Left kidney (tissue), 2 donors: ENCODE data around the gene WNT11. TPM values are rescaled to one million over a fixed set of nuclear protein-coding genes. Genes with fewer than 3 reads are reported as not detected.

Source experiments
- DNase-seq: peaks from one replicate; pipeline ENCODE4 v3.0.0-alpha.2; 2013
- polyA plus RNA-seq: library from polyadenylated mRNA; unstranded; fragments of 120-200 nt; gene quantifications from one replicate; pipeline ENCODE4 v1.2.1, GENCODE V29; 2013; ENCODE audit not compliant: insufficient read length

WNT11 gene
- polyA plus RNA-seq, 1 donor: 10.3 TPM

GRCh38 chr11:76239483-76240160 is 33.3 kb upstream of the WNT11 start:
- DNase-seq: no peak

DNA sequence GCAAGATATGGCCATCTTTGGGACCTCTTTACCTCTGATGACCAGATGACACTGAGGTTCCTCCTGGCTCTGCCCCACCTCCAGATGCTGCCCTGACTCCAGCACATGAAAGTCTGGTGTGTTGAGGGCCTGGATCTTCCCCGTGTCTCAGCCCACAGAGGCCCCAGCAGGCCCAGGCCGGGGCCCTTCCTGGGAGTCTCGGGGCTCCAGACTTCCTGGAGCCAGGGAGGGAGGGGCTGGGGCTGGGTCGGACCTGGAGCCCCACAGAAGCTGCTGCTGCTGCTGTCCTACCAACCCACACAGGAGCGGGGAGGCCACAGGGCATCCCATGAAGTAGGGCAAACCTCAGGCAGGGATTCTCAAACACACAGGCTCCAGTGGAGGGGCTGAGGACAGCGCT is 32.2 kb upstream of the WNT11 start:
- DNase-seq: no peak

GRCh38 chr11:76237914-76238313 is 31.6 kb upstream of the WNT11 start:
- no peak for DNase-seq

- no peak for DNase-seq
These were observed 30.8 kb upstream of the WNT11 start for GRCh38 chr11:76237000-76237649.

DNA sequence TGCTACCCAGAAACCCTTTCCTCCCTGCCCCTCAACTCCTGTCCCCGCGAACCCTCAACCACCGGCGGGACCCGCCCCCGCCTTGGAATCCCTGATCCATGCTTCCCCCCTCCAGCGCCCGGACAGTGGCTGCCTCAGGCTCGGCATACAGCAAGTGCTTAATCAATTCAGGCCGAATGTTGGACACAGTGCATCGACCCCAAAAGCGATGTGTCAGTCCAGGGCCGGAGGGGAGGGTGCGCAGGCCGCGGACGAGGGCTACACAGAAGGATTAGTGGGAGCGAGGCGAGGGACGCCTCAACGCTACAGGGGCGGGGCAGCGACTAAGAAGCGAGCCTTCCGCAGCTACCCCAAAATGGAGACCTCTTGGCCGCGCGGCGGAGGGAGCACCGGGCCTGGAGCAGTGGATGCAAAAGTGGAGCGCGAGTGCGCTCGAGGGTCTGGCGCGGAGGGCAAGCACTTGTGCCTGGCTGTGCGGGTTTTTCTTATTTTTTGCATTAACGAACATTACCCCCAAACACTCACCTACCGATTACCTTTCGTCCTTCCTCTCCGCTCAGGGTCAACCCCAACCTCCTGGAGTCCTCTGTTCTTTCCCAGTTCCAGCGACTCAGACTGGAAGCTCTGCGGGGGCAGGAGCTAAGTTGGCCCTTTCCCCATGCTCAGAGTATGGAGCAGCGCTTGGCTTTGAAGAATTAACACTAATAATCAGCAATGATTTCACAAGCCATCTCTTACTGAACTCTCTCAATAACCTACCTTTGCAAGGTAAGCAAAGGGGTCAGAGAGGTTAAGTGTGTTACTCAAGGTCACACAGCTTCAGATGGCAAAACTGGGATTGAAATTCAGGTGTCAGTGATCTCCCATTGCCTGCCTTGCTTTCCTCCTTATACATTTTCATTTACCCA is 30.0 kb upstream of the WNT11 start:
- peak; percentile 60 for DNase-seq

- peak; percentile 93 for DNase-seq
These were observed 29.2 kb upstream of the WNT11 start for GRCh38 chr11:76235233-76236091.

DNA sequence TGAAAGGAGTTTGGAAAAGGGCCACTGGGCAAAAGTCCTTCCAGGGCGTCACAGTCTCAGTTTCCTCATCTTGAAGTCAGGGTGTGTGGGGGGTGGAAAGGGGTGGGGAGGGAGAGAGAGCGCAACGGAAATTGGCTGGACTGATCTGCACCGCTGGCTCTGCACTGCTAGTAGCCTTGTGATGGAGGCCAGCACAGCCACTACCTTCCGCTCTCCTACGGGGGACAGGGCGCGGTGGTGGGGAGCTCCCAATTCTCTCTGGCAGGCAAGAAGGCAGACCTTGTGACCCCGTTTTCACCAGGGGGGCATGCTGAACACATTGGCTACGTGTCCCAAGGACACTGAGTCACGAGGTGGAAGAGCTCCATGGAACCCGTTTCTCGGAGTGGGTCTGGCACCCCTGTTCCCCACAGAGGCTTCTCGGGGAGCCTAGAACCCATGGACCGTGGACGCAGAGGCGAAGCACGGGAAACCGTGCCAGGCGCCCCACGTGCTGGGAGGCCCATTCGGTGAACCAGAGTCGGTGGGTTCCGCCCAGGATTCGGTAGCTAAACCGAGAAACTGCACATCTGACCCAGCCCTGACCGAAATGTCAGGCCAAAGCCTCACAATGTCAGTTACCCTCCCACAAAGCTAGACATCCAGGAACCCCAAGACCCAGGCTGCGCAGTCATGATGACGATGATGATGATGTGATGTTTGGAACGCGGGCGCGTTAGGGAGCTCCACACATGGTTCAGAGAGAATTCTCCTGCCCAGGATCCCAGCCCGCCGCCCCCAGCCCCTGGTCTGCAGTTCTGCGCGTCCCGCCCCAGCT is 28.3 kb upstream of the WNT11 start:
- no peak for DNase-seq

DNA sequence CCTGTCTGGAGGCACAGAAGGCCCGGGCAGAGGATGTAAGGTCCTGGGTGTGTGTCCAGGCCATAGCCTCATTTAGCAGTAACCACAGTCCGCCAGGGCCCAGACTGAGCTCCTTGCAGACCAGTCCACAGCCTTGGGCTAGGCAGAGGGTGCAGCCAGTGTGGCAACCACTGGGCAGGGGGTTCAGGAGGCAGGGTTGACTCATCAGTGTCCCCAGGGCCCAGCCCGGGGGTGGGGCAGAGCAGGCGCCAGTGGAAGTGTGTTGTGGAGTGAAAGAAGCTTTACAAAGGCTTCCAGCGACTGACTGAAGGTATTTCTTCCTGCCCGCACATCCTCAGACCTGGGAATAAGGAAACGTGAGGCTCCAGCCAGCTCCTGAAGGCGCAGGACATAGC is 27.7 kb upstream of the WNT11 start:
- DNase-seq: no peak

DNA sequence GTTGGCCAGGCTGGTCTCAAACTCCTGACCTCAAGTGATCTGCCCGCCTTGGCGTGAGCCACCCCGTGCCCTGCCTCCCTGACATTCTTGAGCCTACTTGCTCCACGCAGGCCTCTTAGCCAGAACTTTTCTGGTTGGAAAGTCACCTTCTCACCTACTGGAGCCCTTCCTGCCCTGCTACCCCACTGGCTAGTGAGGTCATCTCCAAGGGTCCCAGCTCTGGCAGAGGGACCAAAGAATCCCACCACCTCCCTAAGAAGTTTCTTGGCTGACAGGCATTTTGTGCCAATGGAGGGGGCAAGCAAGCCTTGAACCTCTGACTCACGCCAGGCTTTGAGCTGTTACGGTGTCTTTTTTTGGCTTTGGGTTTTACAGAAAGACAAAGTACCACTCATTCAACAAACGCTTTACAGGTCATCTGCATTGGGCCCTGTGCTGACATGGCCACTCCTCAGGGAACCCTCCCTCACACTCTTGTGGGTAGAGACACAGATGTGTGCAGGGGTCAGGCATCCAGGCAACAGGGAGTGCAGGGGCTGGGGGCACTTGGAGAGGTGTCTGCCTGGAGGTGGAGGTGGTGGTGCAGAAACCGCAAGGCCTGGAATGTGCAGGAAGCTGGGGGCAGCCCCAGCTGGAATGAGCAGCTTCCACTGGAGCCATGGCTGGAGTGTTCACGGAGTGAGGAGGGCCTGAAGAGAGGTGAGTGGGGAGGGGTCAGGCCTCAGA is 27.1 kb upstream of the WNT11 start:
- DNase-seq: no peak

DNA sequence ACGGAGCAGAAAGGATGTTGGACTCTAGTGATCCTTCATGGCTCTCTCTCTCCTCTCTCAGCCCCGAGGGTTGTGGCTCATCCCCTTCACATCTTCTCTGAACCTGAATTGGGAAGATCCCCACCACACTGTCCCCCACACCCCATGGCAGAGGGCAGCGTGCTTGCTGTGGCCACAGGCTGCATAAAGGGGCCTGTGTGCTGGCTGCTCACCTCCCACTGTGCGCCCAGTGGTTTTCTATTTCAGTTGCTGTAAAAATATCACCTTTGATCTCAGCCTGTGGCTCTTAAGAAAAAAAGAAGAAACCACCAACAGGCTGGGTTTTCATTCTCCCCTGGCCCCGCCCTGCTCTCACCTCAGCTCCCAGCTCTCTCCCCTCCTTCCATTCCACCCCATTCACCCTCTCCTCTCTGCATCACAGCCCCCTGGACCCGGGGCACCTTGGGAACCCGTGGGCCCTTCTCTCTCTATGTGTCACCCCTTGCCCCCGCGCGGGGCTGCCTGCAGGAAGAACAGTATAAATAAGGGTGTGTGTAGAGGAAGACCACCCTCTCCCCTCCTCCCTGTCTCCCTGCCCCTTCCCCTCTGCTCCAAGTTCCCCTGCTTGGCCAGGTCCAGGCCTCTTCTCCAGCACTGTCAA is 25.8 kb upstream of the WNT11 start:
- DNase-seq: no peak

- no peak for DNase-seq
These were observed 24.9 kb upstream of the WNT11 start for GRCh38 chr11:76231121-76231738.

DNA sequence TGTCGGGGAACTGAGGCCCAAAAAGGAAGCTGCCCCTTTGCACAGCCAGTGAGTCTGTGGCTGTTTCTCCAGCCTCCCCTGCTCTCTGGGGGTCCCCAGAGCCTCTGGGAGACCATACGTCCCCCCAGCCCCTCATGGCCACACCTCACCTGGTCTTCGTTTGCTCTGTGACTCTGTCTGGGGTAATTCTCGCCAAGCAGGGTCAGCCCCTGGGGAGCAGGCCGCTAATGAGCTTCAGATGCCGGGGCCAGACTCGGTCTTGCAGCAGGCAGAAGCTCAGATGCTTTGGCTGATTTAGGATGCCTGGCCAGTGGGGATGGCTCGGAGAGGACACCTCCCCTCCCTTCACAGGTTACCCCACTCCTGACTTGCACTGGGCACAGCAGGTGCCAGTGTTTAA is 24.1 kb upstream of the WNT11 start:
- DNase-seq: no peak

GRCh38 chr11:76229690-76230240 is 23.5 kb upstream of the WNT11 start:
- no peak for DNase-seq

GRCh38 chr11:76228875-76229149 is 22.5 kb upstream of the WNT11 start:
- no peak for DNase-seq

GRCh38 chr11:76228071-76228874 is 22.0 kb upstream of the WNT11 start:
- DNase-seq: no peak

- no peak for DNase-seq
These were observed 20.3 kb upstream of the WNT11 start for GRCh38 chr11:76226626-76227025.

- DNase-seq: no peak
These were observed 18.9 kb upstream of the WNT11 start for GRCh38 chr11:76225122-76225611.

DNA sequence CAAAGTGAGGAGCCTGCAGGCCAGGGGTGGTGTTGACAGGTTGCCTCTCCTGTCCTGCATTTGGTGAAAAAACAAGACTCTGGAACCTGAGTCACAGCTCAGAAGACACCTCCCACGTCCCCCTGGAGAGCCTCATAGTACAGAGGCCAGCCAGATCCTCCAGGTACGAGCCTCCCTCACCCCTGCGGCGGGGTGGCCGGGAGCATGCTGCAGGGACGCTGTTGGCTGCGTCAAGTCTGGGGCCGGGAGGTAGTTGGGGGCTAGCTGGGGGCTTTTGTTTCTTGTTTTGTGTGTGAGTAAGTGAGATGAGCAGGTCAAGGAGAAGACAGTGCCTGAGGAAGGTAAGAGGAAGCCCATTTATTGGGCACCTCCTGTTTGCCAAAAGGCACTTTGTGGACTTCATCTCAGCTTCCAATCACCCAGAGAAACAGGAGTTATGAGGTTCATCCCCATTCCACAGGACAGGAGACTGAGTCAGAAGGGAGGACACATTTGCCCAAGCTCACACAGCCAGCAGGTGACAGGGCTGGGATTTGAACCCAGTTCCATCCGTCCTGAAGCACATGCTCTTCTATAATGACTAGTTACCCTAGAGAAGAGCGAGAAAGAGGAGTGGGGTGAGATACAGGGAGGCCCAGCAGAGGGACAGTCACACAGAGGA is 18.3 kb upstream of the WNT11 start:
- no peak for DNase-seq
